Body of pancreas (tissue), 4 donors: ENCODE results near the gene NBR1.

Experiments used
- CTCF ChIP-seq, 7 experiments: fragments of 450-650 bp in 4 of 7; fragments of 200-600 bp in 3 of 7; sonication (generic) in 3 of 7; IDR thresholded peaks; one replicate each; pipeline ENCODE4 v1.5.1; 2016 to 2019; ENCODE audit warnings: antibody characterized with exemption in 7 of 7
- POLR2A ChIP-seq, 3 donors: fragments of 450-650 bp; IDR thresholded peaks; one replicate each; pipeline ENCODE4 v1.6.1; 2016; ENCODE audit warnings: antibody characterized with exemption in 3 of 3, mild to moderate bottlenecking in 2 of 3

GRCh38 chr17:43155666-43156065 lies 15.3 kb upstream of the NBR1 start:
- TF ChIP-seq POLR2A (IDR thresholded peaks at IDR 0.05) (no peak), CTCF (IDR thresholded peaks at IDR 0.05) (no peak)
